AG04449 (cell line): ENCODE results near the gene IGFBP2.
"Not testable (repeated sequence)": the region's sequence is repeated elsewhere in the genome, so short reads cannot be mapped to it uniquely, and the experiment has no call there.

Experiments used
- CTCF ChIA-PET: fragments of 350-600 bp; formaldehyde crosslinking; extraction: SDS; loops from one replicate; lab custom pipeline; 2021; ENCODE audit warnings: antibody characterized with exemption; lab: Yijun Ruan, JAX
- POLR2A ChIA-PET: fragments of 400-600, 350-600 bp; formaldehyde crosslinking; extraction: SDS; loops from one replicate; lab custom pipeline; 2020; ENCODE audit warnings: antibody characterized with exemption, inconsistent platforms; lab: Yijun Ruan, JAX
- DNase-seq: peaks from one replicate; pipeline ENCODE4 v3.0.0-alpha.2; 2010; ENCODE audit warnings: low read depth, low spot score
- H3K4me3 ChIP-seq: 2 replicates; pipeline ENCODE4 v1.5.1; 2011; ENCODE audit warnings: low read depth, mild to moderate bottlenecking, control low read depth, low read length
- CTCF ChIP-seq: IDR thresholded peaks from one replicate; pipeline ENCODE4 v1.5.1; 2011; ENCODE audit warnings: mild to moderate bottlenecking, moderate library complexity, low read length, control low read depth, inconsistent platforms; ENCODE audit not compliant: insufficient read depth; ENCODE audit errors: missing control alignments

Gene IGFBP2

GRCh38 chr2:216589791-216590190, 43.4 kb upstream of the IGFBP2 start:
- DNase-seq = no peak
- no peak overlapping the region for H3K4me3 ChIP-seq
- ChIA-PET POLR2A (no interaction called here), CTCF (interaction anchor here (1.0 to 1.1 kb wide), 2 partner anchors 71 to 73 kb away, joined by 3 to 4 read pairs; no protein-coding TSS in a partner anchor)
- TF ChIP-seq CTCF = no peak

GRCh38 chr2:216590780-216591179, 42.4 kb upstream of the IGFBP2 start:
- CTCF ChIA-PET = interaction anchor here (0.7 to 3.0 kb wide), 7 partner anchors 18 to 91 kb away, joined by 3 to 13 read pairs (median 3); no protein-coding TSS in a partner anchor
- POLR2A ChIA-PET = no interaction called here
- no peak for DNase-seq

GRCh38 chr2:216591480-216591879, 41.7 kb upstream of the IGFBP2 start:
- no peak for DNase-seq
- POLR2A ChIA-PET = no interaction called here
- no peak for TF ChIP-seq CTCF
- CTCF ChIA-PET = interaction anchor here (0.7 to 3.0 kb wide), 2 partner anchors 18 to 72 kb away, joined by 3 to 13 read pairs; no protein-coding TSS in a partner anchor
- no peak overlapping the region for H3K4me3 ChIP-seq

More at GRCh38 chr2:216590780-216591179, 42.4 kb upstream of the IGFBP2 start:
- no peak for TF ChIP-seq CTCF
- H3K4me3 ChIP-seq = no peak overlapping the region

GRCh38 chr2:216594081-216594480, 39.1 kb upstream of the IGFBP2 start:
- ChIA-PET POLR2A (no interaction called here), CTCF (no interaction called here)
- H3K4me3 ChIP-seq = no peak overlapping the region
- no peak for TF ChIP-seq CTCF
- DNase-seq = no peak

- TF ChIP-seq CTCF = no peak
- ChIA-PET POLR2A (no interaction called here), CTCF (interaction anchor here (0.9 to 1.0 kb wide), 3 partner anchors 18 to 70 kb away, joined by 3 read pairs; no protein-coding TSS in a partner anchor)
- H3K4me3 ChIP-seq = no peak overlapping the region
- DNase-seq = peak; percentile 31
Measured at GRCh38 chr2:216596236-216596979, 36.8 kb upstream of the IGFBP2 start.

GRCh38 chr2:216596980-216597509, 36.2 kb upstream of the IGFBP2 start:
- CTCF ChIA-PET = interaction anchor here (1.3 to 1.8 kb wide), 2 partner anchors 15 to 80 kb away, joined by 3 to 5 read pairs; no protein-coding TSS in a partner anchor
- DNase-seq = no peak
- TF ChIP-seq CTCF = no peak
- POLR2A ChIA-PET = no interaction called here
- H3K4me3 ChIP-seq = no peak overlapping the region

GRCh38 chr2:216597825-216598224, 35.4 kb upstream of the IGFBP2 start:
- H3K4me3 ChIP-seq, POLR2A ChIA-PET, DNase-seq: not testable (repeated sequence)
- CTCF ChIA-PET = interaction anchor here (1.3 to 1.8 kb wide), 2 partner anchors 14 to 81 kb away, joined by 3 to 5 read pairs; no protein-coding TSS in a partner anchor
